Right cardiac atrium (tissue), 5 donors: Measurements from ENCODE around the gene RNASE8. TPM values are rescaled to one million over a fixed set of nuclear protein-coding genes. Genes with fewer than 3 reads are reported as not detected.

Experiments
- ATAC-seq, 2 donors: fragments of 200-7000 bp; cut with Tn5 transposase; one replicate each; pipeline versions ENCODE4 v1.8.0 to v1.9.1; 2020; ENCODE audit warnings: moderate library complexity in 2 of 2, mild to moderate bottlenecking in 1 of 2
- DNase-seq, 3 donors: peaks; one replicate each; pipeline ENCODE4 v3.0.0-alpha.2; 2020
- H3K27ac ChIP-seq: one replicate; pipeline ENCODE4 v1.5.1; 2013; ENCODE audit warnings: mild to moderate bottlenecking, low read length, control low read depth, moderate library complexity
- H3K27me3 ChIP-seq: one replicate; pipeline ENCODE4 v1.6.1; 2013; ENCODE audit not compliant: control insufficient read depth, insufficient read depth
- H3K4me1 ChIP-seq: one replicate; pipeline ENCODE4 v1.6.1; 2013; ENCODE audit warnings: low read length; ENCODE audit not compliant: control insufficient read depth, insufficient read depth
- H3K4me3 ChIP-seq: one replicate; pipeline ENCODE4 v1.5.1; 2013; ENCODE audit warnings: low read length, control low read depth
- H3K9me3 ChIP-seq: one replicate; pipeline ENCODE4 v1.6.1; 2013; ENCODE audit warnings: low read length; ENCODE audit not compliant: control insufficient read depth
- WGBS: extraction: QIAGEN DNeasy Blood & Tissue Kit; methylation state at CpG from one replicate; pipeline ENCODE4 v1.1.7; 2013; 5-methylcytosine and 5-hydroxymethylcytosine counted together
- intact Hi-C, 4 donors: fragments of 100-400 bp; cut with DNase I; formaldehyde crosslinking; loops; one replicate each; pipeline versions ENCODE4 v1.11.0 to v1.14.0; 2022 to 2023
- microRNA-seq, 2 donors: library from miRNA; unstranded; fragments of <30 nt; microRNA quantifications; one replicate each; pipeline ENCODE4 v1.2.0, GENCODE V29; 2020 to 2021
- polyA plus RNA-seq: library from polyadenylated mRNA; stranded (reverse); fragments of 200-250 nt; gene quantifications from one replicate; pipeline ENCODE4 v1.2.3, GENCODE V29; 2013
- total RNA-seq, 4 donors: library from RNA; stranded (reverse); fragmentation: NEBNext Ultra II Directional; extraction: Animal tissue kit (Norgen Biotek cat#: 25700); gene quantifications; one replicate each; pipeline ENCODE4 v1.2.1, GENCODE V29; 2021
- donor health status: healthy with polysubstance abuse.
- donor health status: DM: no; HTN: yes; CAD: no.
- donor health status: DM: no; HTN: no; CAD: no.
- donor health status: DM: no; HTN: yes; CAD: no; lungs with severe emphysema.
- donor health status: DM: yes; HTN: yes; CAD: no.

The RNASE8 gene
- total and polyA plus RNA-seq, 5 donors: not detected

DNA sequence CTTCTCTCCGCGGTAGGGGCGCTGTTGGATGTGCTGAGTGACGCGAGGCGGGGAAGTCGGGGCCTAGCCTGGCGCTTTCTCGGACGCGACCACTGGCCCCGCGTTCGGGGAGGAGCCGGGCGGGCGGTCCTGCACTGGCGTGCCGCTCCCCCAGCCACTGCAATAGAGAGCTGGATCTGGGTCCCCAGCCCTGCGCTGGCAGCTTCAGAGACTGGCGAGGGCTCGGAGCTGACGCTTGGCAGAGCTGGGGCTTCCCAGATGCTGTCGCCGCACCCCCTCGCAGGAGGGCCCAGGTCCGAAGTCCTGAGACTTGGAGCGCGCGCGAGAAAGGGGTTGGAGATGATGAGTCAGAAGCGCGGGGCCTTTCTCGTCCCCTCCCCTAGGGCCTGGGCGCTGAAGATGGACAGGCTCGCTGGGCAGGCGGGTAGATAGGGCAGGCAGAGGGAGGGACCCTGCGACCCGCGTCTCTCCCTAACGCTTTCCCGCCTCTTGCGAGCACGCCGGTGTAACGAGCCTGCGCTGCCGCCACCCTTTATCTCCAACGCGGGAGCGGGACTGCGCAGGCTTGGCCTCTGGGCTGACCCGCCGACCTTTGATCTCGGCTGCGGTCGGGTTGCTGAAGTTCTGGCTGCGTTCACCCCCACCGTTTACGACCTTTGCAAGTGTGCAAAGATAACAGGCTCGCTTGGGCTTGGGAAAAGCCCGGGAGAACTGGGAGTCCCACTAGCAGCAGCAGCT is 46.3 kb downstream of the RNASE8 start:
- peak; percentile 96 to 97 for ATAC-seq
- Histone ChIP-seq H3K27me3 (no peaks in the 10 kb centered on the region), H3K27ac (peak overlapping the region; percentile 92), H3K4me3 (peak overlapping the region; percentile 54), H3K9me3 (no peaks in the 10 kb centered on the region), H3K4me1 (no peaks in the 10 kb centered on the region)
- WGBS: under 1% methylated on average over 62 of the region's 62 CpGs
- intact Hi-C loops: loop anchor here in 2 of 4 donors (2.0 kb wide), 2 partner anchors 33 to 35 kb away; partner anchors contain the start of gene ARHGEF40 (in 1 of the 2)
- DNase-seq: peak; percentile 97 to 99 (median 97)

DNA sequence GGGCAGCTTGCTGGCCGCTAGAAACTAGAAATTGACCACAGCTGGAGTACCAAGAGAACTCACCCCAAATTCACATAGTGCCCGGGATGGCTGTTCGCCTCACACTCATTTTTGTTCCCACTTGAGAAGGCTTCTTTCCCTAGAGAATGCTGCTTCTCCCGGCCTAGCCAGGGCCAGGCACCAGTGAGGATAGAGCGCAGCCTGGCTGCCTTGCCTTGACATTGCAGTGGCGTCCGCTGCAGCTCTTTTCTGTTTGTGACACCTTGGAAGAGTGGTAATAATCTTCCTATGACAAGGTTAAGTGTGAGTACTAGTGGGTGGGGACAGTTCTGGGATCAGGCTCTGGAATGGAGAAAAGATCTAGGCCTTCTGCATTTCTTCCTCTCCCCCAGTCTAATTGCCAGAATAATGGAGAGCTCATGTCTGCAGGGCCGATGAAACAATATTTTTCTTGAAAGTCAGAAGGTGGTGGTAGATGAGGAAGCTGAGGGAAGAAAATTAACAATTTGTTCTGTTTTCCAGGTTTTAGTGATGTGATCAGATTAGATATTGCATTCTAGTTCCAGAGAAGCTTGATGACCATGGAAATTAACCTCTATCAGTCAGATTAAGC is 46.9 kb downstream of the RNASE8 start:
- no peaks in the 10 kb centered on the region for H3K27me3 ChIP-seq
- WGBS: 4% methylated on average over 8 of the region's 8 CpGs
- DNase-seq: peak; percentile 77 to 91 (median 89)
- ATAC-seq: peak; percentile 77 to 78
- H3K27ac ChIP-seq: peak overlapping the region; percentile 92
- H3K4me3 ChIP-seq: peak overlapping the region; percentile 54
- no peaks in the 10 kb centered on the region for H3K9me3 ChIP-seq
- no peaks in the 10 kb centered on the region for H3K4me1 ChIP-seq
- intact Hi-C loops: loop anchor here in 3 of 4 donors (2.0 to 5.0 kb wide), 3 partner anchors 34 to 37 kb away; partner anchors contain the start of gene ARHGEF40 (in 1 of the 3)

DNA sequence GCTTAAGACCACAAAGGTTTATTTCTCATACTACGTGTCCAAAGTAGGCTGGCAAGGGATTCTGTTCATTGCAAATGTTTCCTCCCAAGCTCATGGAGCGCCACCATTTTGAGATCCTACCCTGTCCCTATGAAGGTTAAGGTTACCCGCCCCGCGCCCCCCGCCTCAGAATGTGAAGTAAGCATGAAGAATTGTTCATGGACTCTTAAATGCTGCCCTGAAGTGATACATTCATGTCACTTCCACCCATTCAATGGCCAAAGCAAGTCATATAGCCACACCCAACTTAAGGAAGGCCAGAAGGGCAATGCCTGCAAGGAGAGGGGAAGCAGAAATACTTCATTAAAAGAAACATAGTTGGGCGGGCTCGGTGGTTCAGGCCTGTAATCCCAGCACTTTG is 47.5 kb downstream of the RNASE8 start:
- no peaks in the 10 kb centered on the region for H3K9me3 ChIP-seq
- H3K27ac ChIP-seq: no peak overlapping the region
- H3K4me1 ChIP-seq: no peaks in the 10 kb centered on the region
- ATAC-seq (no peak), DNase-seq (peak in 1 of 3 donors; percentile 68)
- WGBS: 84% methylated on average over 8 of the region's 8 CpGs
- intact Hi-C loops: loop anchor here in 3 of 4 donors (2.0 to 5.0 kb wide), 3 partner anchors 34 to 38 kb away; partner anchors contain the start of gene ARHGEF40 (in 1 of the 3)
- H3K27me3 ChIP-seq: no peaks in the 10 kb centered on the region
- H3K4me3 ChIP-seq: no peak overlapping the region

DNA sequence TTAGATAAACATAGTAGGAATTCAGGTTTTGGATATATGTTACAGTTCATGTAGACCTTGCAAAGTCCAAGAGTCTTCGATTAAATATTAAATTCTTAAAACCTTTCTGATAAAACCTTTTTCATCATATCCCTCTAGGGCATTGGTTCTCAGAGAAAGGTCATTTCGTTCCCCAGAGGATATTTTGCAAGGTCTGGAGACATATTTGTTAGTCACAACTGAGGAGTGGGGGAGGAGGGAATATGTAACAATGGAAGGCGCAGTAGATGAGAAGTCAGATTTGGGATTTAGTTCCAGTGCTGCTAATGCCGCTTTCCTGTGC is 48.5 kb downstream of the RNASE8 start:
- Histone ChIP-seq H3K27me3 (no peaks in the 10 kb centered on the region), H3K4me3 (no peak overlapping the region), H3K27ac (peak overlapping the region; percentile 46), H3K4me1 (no peaks in the 10 kb centered on the region), H3K9me3 (no peaks in the 10 kb centered on the region)
- no peak for DNase-seq
- 42% methylated on average over 4 of the region's 4 CpGs for WGBS
- intact Hi-C loops: loop anchor here in 2 of 4 donors (2.0 to 5.0 kb wide), 2 partner anchors 39 to 91 kb away; no protein-coding TSS in a partner anchor
- ATAC-seq: no peak

DNA sequence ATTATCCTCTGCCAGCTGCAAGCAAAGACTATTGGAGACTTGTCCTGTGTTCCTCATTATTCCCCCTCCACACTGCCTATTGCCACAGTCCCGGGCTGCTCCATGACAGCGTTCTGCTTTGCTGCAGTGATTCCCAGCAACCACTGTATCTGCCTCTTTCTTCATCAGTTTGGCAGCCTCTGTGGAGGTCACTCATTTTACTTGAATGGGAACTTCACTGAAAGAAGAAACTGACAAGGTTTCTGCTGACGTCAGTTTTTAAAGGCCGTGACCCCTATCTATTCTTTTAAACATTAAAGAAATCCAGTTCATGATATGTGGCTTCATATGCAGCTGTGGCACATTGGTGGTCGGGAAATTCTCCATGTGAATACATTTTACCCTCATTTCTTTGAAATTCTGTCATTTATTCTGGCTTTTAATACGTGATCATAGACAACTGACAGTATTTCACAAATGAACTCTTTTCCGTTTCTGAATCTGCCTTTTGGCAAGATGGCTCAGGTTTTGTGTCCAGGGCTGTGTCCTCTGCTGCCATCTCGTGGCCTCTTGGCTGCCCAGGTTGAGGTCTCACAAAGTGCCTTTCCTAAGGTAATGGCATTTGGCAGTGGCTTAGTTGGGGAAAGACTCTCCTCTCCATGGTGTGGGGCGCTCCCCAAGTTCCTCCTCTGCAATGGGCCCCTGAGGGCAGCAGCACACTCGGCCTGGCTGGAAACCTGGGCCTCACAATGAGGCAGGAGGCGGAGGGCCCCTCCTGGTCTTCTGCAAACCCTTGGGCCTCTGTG is 49.1 kb downstream of the RNASE8 start:
- peak overlapping the region; percentile 54 for H3K27ac ChIP-seq
- no peaks in the 10 kb centered on the region for H3K27me3 ChIP-seq
- no peaks in the 10 kb centered on the region for H3K9me3 ChIP-seq
- WGBS: 15% methylated on average over 11 of the region's 11 CpGs
- ATAC-seq (peak; percentile 4 to 7), DNase-seq (peak; percentile 77 to 94 (median 91))
- intact Hi-C loops: loop anchor here in 2 of 4 donors (2.0 to 5.0 kb wide), 2 partner anchors 39 to 92 kb away; no protein-coding TSS in a partner anchor
- H3K4me1 ChIP-seq: no peaks in the 10 kb centered on the region
- H3K4me3 ChIP-seq: no peak overlapping the region

DNA sequence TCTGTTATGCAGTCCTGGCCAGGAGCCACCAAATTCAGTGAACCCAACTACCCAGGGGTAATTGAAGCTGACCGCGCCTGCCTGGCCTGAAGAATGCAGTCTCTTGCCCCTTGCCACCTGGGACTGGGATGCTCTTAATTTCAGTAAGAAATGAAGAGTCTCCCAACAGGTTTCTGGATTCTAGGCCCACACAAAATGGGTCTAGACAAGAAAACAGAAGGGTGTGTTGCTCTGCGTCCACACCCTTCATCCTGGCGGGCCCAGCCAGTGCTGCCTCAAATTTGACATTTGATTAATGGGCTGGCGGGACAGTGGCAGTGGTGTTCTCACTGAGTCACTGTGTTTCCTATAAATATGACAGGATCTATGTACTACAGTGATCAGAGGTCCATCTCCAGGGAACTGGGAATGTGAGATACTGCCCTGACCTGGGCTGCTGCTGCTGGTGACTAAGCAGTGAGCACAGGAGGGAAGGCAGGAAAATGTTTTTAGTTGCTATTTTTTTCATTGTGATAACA is 49.7 kb downstream of the RNASE8 start:
- H3K27me3 ChIP-seq: no peaks in the 10 kb centered on the region
- WGBS: 50% methylated on average over 5 of the region's 5 CpGs
- H3K4me3 ChIP-seq: no peak overlapping the region
- peak overlapping the region; percentile 54 for H3K27ac ChIP-seq
- no peaks in the 10 kb centered on the region for H3K9me3 ChIP-seq
- H3K4me1 ChIP-seq: no peaks in the 10 kb centered on the region
- ATAC-seq (no peak), DNase-seq (peak in 1 of 3 donors; percentile 59)
- intact Hi-C loops: loop anchor here in 2 of 4 donors (2.0 to 5.0 kb wide), 2 partner anchors 40 to 93 kb away; no protein-coding TSS in a partner anchor

Small RNAs within 50 kb of the gene (microRNA-seq; reads per million reads assigned to microRNA genes)
- gene MIR6717: 0 to 0.42 reads per million in 2 donors

Other genes starting within 250 kb of the RNASE8 start
- under 1 TPM in 1 of 4 donors, not detected in 3; 0.69 TPM for gene RNASE3, start 166.4 kb upstream of the RNASE8 start, total RNA-seq
- 0.14 TPM for gene RNASE3, start 166.4 kb upstream of the RNASE8 start, polyA plus RNA-seq
- 10 to 100 TPM in 1 of 4 donors, 1 to 10 TPM in 3; 2.3 to 10.0 (median 5.1) TPM for gene RNASE2, start 102.3 kb upstream of the RNASE8 start, total RNA-seq
- 3.8 TPM for gene RNASE2, start 102.3 kb upstream of the RNASE8 start, polyA plus RNA-seq
- 10 to 100 TPM; 27.0 to 42.4 (median 37.7) TPM for gene METTL17, start 67.8 kb upstream of the RNASE8 start, total RNA-seq
- gene METTL17, start 67.8 kb upstream of the RNASE8 start, polyA plus RNA-seq: 39.4 TPM
- gene SLC39A2, start 58.5 kb upstream of the RNASE8 start, total RNA-seq: under 1 TPM in 2 of 4 donors, not detected in 2; 0.29 to 0.35 TPM
- gene SLC39A2, start 58.5 kb upstream of the RNASE8 start, polyA plus RNA-seq: 0.16 TPM
- 100 to 1,000 TPM; 219 to 368 (median 330) TPM for gene NDRG2, start 32.8 kb upstream of the RNASE8 start, total RNA-seq
- 351 TPM for gene NDRG2, start 32.8 kb upstream of the RNASE8 start, polyA plus RNA-seq
- 1 to 10 TPM in 3 of 4 donors, under 1 TPM in 1; 0.56 to 1.7 (median 1.1) TPM for gene TPPP2, start 27.6 kb upstream of the RNASE8 start, total RNA-seq
- 0.43 TPM for gene TPPP2, start 27.6 kb upstream of the RNASE8 start, polyA plus RNA-seq
- not detected for gene RNASE13, start 23.0 kb upstream of the RNASE8 start, total RNA-seq
- gene RNASE13, start 23.0 kb upstream of the RNASE8 start, polyA plus RNA-seq: not detected
- not detected for gene RNASE7, start 15.5 kb upstream of the RNASE8 start, total RNA-seq
- gene RNASE7, start 15.5 kb upstream of the RNASE8 start, polyA plus RNA-seq: not detected
- gene ARHGEF40, start 12.5 kb downstream of the RNASE8 start, total RNA-seq: 10 to 100 TPM; 19.8 to 25.8 (median 21.0) TPM
- 15.1 TPM for gene ARHGEF40, start 12.5 kb downstream of the RNASE8 start, polyA plus RNA-seq
- 10 to 100 TPM; 49.1 to 62.4 (median 56.1) TPM for gene ZNF219, start 40.8 kb downstream of the RNASE8 start, total RNA-seq
- gene ZNF219, start 40.8 kb downstream of the RNASE8 start, polyA plus RNA-seq: 68.6 TPM
- under 1 TPM; 0.28 to 0.63 (median 0.29) TPM for gene TMEM253, start 43.2 kb downstream of the RNASE8 start, total RNA-seq
- gene TMEM253, start 43.2 kb downstream of the RNASE8 start, polyA plus RNA-seq: 0.57 TPM
- gene OR5AU1, start 98.2 kb downstream of the RNASE8 start, total RNA-seq: not detected
- gene OR5AU1, start 98.2 kb downstream of the RNASE8 start, polyA plus RNA-seq: not detected
- 100 to 1,000 TPM; 241 to 308 (median 289) TPM for gene HNRNPC, start 211.6 kb downstream of the RNASE8 start, total RNA-seq
- 334 TPM for gene HNRNPC, start 211.6 kb downstream of the RNASE8 start, polyA plus RNA-seq
- gene RPGRIP1, start 222.3 kb downstream of the RNASE8 start, total RNA-seq: 1 to 10 TPM in 1 of 4 donors, under 1 TPM in 3; 0.20 to 1.0 (median 0.61) TPM
- 0.27 TPM for gene RPGRIP1, start 222.3 kb downstream of the RNASE8 start, polyA plus RNA-seq